A549 treated with dexamethasone at 1 μM for 4 hours (cell line): Measurements from ENCODE around the gene MAN1A2. TPM values are rescaled to one million over a fixed set of nuclear protein-coding genes. Genes with fewer than 3 reads are reported as not detected.

Experiments
- total RNA-seq: library from RNA; stranded (reverse); fragments of 200-300 nt; extraction: Qiagen RNA extraction; gene quantifications from 5 replicates; pipeline ENCODE4 v1.2.3, GENCODE V29; 2022

MAN1A2 gene
- 5.6 to 11.3 TPM (median 9.9 TPM) in 5 replicates for total RNA-seq

DNA sequence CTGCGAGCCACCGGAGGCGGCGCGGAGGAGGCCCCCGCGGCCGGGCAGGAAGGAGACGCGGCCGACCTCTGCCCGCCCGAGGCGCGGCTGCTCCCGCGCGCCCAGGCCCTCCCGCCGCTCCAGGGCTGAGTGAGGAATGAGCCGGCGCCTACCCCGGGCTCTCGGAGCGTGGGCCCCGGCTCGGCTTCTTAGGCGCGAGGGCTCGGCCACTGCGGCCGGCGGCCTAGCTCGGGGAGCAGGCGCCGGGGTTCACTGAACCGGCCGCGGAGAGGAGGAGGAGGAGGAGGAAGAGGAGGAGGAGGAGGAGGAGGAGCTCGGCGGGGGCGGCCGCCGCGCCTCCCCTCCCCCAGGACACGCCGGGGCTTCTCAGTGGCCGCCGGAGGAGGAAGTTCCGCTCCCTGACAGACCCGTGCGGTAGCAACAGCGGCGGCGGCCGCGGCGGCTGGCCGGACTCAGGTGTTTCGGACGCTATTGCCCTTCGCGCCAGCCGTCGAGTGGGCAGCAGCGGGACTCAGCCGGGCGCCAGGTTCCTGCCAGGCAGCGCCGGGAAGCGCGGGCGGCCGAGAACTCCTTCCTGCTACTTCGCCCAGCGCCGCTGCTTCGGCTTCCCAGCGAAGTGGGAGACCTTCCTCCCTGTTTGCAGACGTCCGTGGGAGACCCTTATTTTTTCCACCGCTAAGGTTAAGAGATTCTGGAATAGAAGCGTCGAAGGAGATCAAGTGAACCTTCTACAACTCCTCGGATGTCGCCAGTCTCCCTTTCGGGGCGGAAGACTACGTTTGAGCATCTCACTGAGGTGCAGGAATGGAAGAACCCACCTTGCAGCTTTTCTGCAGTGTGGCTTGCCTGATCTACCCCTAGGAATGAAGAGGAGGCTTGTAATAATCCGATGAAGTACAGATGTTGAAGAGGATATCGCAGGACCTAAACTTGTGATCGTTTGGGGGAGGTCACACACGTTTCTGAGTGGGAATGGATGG, at the start of gene MAN1A2:
MAN1A2 (plus strand) TSS at position 404 of the 980 bp plus-strand sequence. CDS start 735 bp downstream, outside the sequence.

Other genes starting within 250 kb of the MAN1A2 start
- gene TRIM45, start 245.7 kb upstream of the MAN1A2 start, total RNA-seq, result 0.86 to 1.2 TPM (median 1.1 TPM) in 5 replicates
- 0.04 to 0.07 TPM (median 0.05 TPM) in 4 of 5 replicates, not detected in the other for gene VTCN1, start 156.5 kb upstream of the MAN1A2 start, total RNA-seq
- 0.08 to 0.14 TPM (median 0.11 TPM) in 5 replicates for gene TENT5C, start 238.6 kb downstream of the MAN1A2 start, total RNA-seq